A673 (cell line): ENCODE results near the gene ERP44. TPM values are rescaled to one million over a fixed set of nuclear protein-coding genes. Genes with fewer than 3 reads are reported as not detected.
A peak's percentile ranks its signal among the peaks of the same experiment; 100 is the strongest.

Source experiments
- BruUV-seq: library from RNA; stranded (reverse); fragments of 400-500 nt; replicated peaks from 2 replicates; lab custom pipeline; 2021; lab: Mats Ljungman, UMichigan
- CTCF ChIA-PET: fragments of 300-600 bp; sonication (Branson Sonifier 250); formaldehyde crosslinking; loops from one replicate; lab custom pipeline; 2022; ENCODE audit warnings: antibody characterized with exemption; lab: Charles Lee
- POLR2A ChIA-PET: fragments of 300-600 bp; sonication (Branson Sonifier 250); formaldehyde crosslinking; loops from one replicate; lab custom pipeline; 2022; ENCODE audit warnings: antibody characterized with exemption; ENCODE audit not compliant: low non-redundant PET; lab: Charles Lee
- DNase-seq: peaks from one replicate; pipeline ENCODE4 v3.0.0-alpha.2; 2015; ENCODE audit warnings: low spot score
- H3K27ac ChIP-seq: fragments of 200-600 bp; sonication (generic); 2 replicates; pipeline ENCODE4 v1.5.1; 2016; ENCODE audit warnings: mixed run types, low read depth, mild to moderate bottlenecking, mixed read lengths, antibody characterized with exemption, low read length; ENCODE audit not compliant: poor library complexity, severe bottlenecking
- H3K27me3 ChIP-seq: fragments of 200-600 bp; sonication (generic); replicated peaks from 2 replicates; pipeline ENCODE4 v1.6.1; 2017; ENCODE audit warnings: mixed run types, low read depth, mild to moderate bottlenecking, mixed read lengths, antibody characterized with exemption, low read length; ENCODE audit not compliant: insufficient read depth, poor library complexity
- H3K36me3 ChIP-seq: fragments of 200-600 bp; sonication (generic); 2 replicates; pipeline ENCODE4 v1.6.1; 2016; ENCODE audit warnings: mixed run types, mild to moderate bottlenecking, mixed read lengths, antibody characterized with exemption, low read length; ENCODE audit not compliant: insufficient read depth, poor library complexity, severe bottlenecking
- H3K4me1 ChIP-seq: fragments of 200-600 bp; sonication (generic); 2 replicates; pipeline ENCODE4 v1.6.1; 2017; ENCODE audit warnings: mixed run types, mild to moderate bottlenecking, mixed read lengths, antibody characterized with exemption, low read length; ENCODE audit not compliant: insufficient read depth, poor library complexity, severe bottlenecking
- H3K4me3 ChIP-seq: fragments of 200-600 bp; sonication (generic); 2 replicates; pipeline ENCODE4 v1.5.1; 2016; ENCODE audit warnings: low read depth, mixed run types, mild to moderate bottlenecking, mixed read lengths, low read length; ENCODE audit not compliant: poor library complexity, severe bottlenecking
- H3K9me3 ChIP-seq: fragments of 200-600 bp; sonication (generic); 2 replicates; pipeline ENCODE4 v1.6.1; 2016; ENCODE audit warnings: mixed run types, low read depth, mild to moderate bottlenecking, mixed read lengths, antibody characterized with exemption, low read length; ENCODE audit not compliant: poor library complexity, severe bottlenecking
- CTCF ChIP-seq: fragments of 300-800, 200-600 bp; sonication (generic); conservative IDR thresholded peaks from 2 replicates; pipeline ENCODE4 v1.5.1; 2017; ENCODE audit warnings: low read depth, mild to moderate bottlenecking, antibody characterized with exemption, low read length, moderate library complexity, mixed read lengths
- EZH2 ChIP-seq: fragments of 200-600 bp; sonication (generic); IDR thresholded peaks from 2 replicates; pipeline ENCODE4 v1.6.1; 2017; ENCODE audit warnings: borderline replicate concordance, low read depth, mild to moderate bottlenecking, mixed read lengths, antibody characterized with exemption, low read length; ENCODE audit not compliant: poor library complexity, severe bottlenecking
- intact Hi-C: fragments of 100-400 bp; cut with micrococcal nuclease; formaldehyde crosslinking; loops from one replicate; pipeline ENCODE4 v1.10.0; 2022; ENCODE audit not compliant: unreplicated experiment
- total RNA-seq: library from RNA; stranded (reverse); gene quantifications from 2 replicates; pipeline ENCODE4 v1.2.3, GENCODE V29; 2021

Gene ERP44
- total RNA-seq, 1 experiment from 2014 or later, result 16.8 TPM

- intact Hi-C loops, result loop anchor here (5.0 to 10.0 kb wide), 4 partner anchors 205 to 843 kb away; partner anchors contain the start of gene NR4A3
- Histone ChIP-seq H3K27ac (peak overlapping the region; percentile 41), H3K4me1 (peaks cover 20% of the 10 kb centered on the region), H3K9me3 (peaks cover 1% of the 10 kb centered on the region), H3K4me3 (no peak overlapping the region), H3K36me3 (peaks cover 8% of the 10 kb centered on the region), H3K27me3 (no peaks in the 10 kb centered on the region)
- CTCF ChIA-PET, result interaction anchor here (0.6 kb wide), 1 partner anchor 886 kb away, joined by 4 read pairs; no protein-coding TSS in a partner anchor
- no peak for TF ChIP-seq EZH2
- no peak for TF ChIP-seq CTCF
- POLR2A ChIA-PET, result no interaction called here
- peak; percentile 34 for DNase-seq
- no TSS peak for BruUV-seq
Measured at GRCh38 chr9:100027543-100027942, 71.3 kb downstream of the ERP44 start.

- Histone ChIP-seq H3K27ac (no peak overlapping the region), H3K4me1 (peaks cover 5% of the 10 kb centered on the region), H3K9me3 (no peaks in the 10 kb centered on the region), H3K4me3 (no peak overlapping the region), H3K36me3 (peaks cover 8% of the 10 kb centered on the region), H3K27me3 (no peaks in the 10 kb centered on the region)
- TF ChIP-seq CTCF, result no peak
- TF ChIP-seq EZH2, result no peak
- CTCF ChIA-PET, result no interaction called here
- DNase-seq, result no peak
- no TSS peak for BruUV-seq
- intact Hi-C loops, result loop anchor here (10.0 kb wide), 2 partner anchors 757 to 837 kb away; no protein-coding TSS in a partner anchor
- POLR2A ChIA-PET, result interaction anchor here (0.6 kb wide), 1 partner anchor 687 kb away, joined by 5 read pairs; no protein-coding TSS in a partner anchor
Measured at GRCh38 chr9:100021931-100022330, 76.9 kb downstream of the ERP44 start.

- Histone ChIP-seq H3K27me3 (no peaks in the 10 kb centered on the region), H3K4me1 (peaks cover 7% of the 10 kb centered on the region), H3K4me3 (no peak overlapping the region), H3K9me3 (no peaks in the 10 kb centered on the region), H3K36me3 (peaks cover 8% of the 10 kb centered on the region), H3K27ac (no peak overlapping the region)
- ChIA-PET POLR2A (no interaction called here), CTCF (no interaction called here)
- intact Hi-C loops, result loop anchor here (10.0 kb wide), 2 partner anchors 755 to 835 kb away; no protein-coding TSS in a partner anchor
- no peak for TF ChIP-seq CTCF
- TF ChIP-seq EZH2, result no peak
- BruUV-seq, result no TSS peak
- no peak for DNase-seq
Measured at GRCh38 chr9:100020121-100020795, 78.5 kb downstream of the ERP44 start.
